ENCODE measurements around the gene AEBP2. TPM values are rescaled to one million over a fixed set of nuclear protein-coding genes. Genes with fewer than 3 reads are reported as not detected.
A peak's percentile ranks its signal among the peaks of the same experiment; 100 is the strongest.

Gene AEBP2
- total RNA-seq, 1 experiment from 2014 or later: 49.2 TPM

- no peaks in the 10 kb centered on the region for H3K27me3 Mint-ChIP-seq (ENCODE audit: insufficient read depth, unreplicated experiment)
- no peak for DNase-seq (ENCODE audit: unreplicated experiment)
- no peaks in the 10 kb centered on the region for H3K9me3 Mint-ChIP-seq (ENCODE audit: unreplicated experiment)
- H3K4me1 Mint-ChIP-seq (ENCODE audit: insufficient read depth, unreplicated experiment): peaks cover 9% of the 10 kb centered on the region
- peak overlapping the region; percentile 22 for H3K4me3 Mint-ChIP-seq (ENCODE audit: unreplicated experiment)
- H3K27ac Mint-ChIP-seq (ENCODE audit: low read depth, unreplicated experiment): peak overlapping the region; percentile 16
- TF ChIP-seq, protein P1, sequence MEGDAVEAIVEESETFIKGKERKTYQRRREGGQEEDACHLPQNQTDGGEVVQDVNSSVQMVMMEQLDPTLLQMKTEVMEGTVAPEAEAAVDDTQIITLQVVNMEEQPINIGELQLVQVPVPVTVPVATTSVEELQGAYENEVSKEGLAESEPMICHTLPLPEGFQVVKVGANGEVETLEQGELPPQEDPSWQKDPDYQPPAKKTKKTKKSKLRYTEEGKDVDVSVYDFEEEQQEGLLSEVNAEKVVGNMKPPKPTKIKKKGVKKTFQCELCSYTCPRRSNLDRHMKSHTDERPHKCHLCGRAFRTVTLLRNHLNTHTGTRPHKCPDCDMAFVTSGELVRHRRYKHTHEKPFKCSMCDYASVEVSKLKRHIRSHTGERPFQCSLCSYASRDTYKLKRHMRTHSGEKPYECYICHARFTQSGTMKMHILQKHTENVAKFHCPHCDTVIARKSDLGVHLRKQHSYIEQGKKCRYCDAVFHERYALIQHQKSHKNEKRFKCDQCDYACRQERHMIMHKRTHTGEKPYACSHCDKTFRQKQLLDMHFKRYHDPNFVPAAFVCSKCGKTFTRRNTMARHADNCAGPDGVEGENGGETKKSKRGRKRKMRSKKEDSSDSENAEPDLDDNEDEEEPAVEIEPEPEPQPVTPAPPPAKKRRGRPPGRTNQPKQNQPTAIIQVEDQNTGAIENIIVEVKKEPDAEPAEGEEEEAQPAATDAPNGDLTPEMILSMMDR (IDR thresholded peaks at IDR 0.05; ENCODE audit: unreplicated experiment): no peak
- BruUV-seq (replicated peaks): no TSS peak
- intact Hi-C loops (cut with micrococcal nuclease): loop anchor here (2.0 to 5.0 kb wide), 2 partner anchors 39 to 157 kb away; no protein-coding TSS in a partner anchor
- CTCF ChIA-PET: interaction anchor here (0.5 to 0.8 kb wide), 3 partner anchors 27 to 96 kb away, joined by 3 to 7 read pairs (median 5); no protein-coding TSS in a partner anchor
- peaks cover 25% of the 10 kb centered on the region for H3K36me3 Mint-ChIP-seq (ENCODE audit: insufficient read depth, unreplicated experiment)
- POLR2A ChIA-PET: interaction anchor here (0.7 to 0.9 kb wide), 3 partner anchors 34 to 579 kb away, joined by 3 to 4 read pairs (median 4); no protein-coding TSS in a partner anchor
Measured at GRCh38 chr12:19444097-19444496, 4.8 kb downstream of the AEBP2 start.

DNA sequence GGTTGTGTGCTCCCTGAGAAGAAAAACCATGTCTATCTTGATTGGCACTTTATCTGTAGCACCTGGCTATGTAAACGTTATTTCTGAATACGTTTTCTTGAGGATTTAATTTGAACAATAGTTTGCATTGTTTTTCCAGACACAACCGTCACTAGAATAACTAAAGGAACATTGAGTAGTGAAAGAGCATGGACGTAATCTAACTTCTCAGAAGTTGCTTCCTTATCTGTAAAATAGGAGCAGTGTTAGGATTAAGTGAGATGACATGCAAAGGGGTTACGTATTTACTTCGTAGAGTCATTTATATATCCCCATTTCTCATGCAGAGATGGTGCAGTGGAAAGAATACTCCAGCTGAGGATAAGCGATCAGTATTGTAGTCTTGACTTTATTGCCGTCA, 8.1 kb downstream of the AEBP2 start:
- TF ChIP-seq, protein P1 (IDR thresholded peaks at IDR 0.05; ENCODE audit: unreplicated experiment): no peak
- ChIA-PET POLR2A (no interaction called here), CTCF (no interaction called here)
- Mint-ChIP-seq H3K9me3 (ENCODE audit: unreplicated experiment) (no peaks in the 10 kb centered on the region), H3K27ac (ENCODE audit: low read depth, unreplicated experiment) (no peak overlapping the region), H3K27me3 (ENCODE audit: insufficient read depth, unreplicated experiment) (no peaks in the 10 kb centered on the region), H3K4me3 (ENCODE audit: unreplicated experiment) (no peak overlapping the region), H3K36me3 (ENCODE audit: insufficient read depth, unreplicated experiment) (peaks cover 10% of the 10 kb centered on the region), H3K4me1 (ENCODE audit: insufficient read depth, unreplicated experiment) (peaks cover 15% of the 10 kb centered on the region)
- no TSS peak for BruUV-seq (replicated peaks)
- intact Hi-C loops (cut with micrococcal nuclease): no loop called here
- DNase-seq (ENCODE audit: unreplicated experiment): no peak

GRCh38 chr12:19449814-19450213, 10.5 kb downstream of the AEBP2 start:
- no peaks in the 10 kb centered on the region for H3K27me3 Mint-ChIP-seq (ENCODE audit: insufficient read depth, unreplicated experiment)
- intact Hi-C loops (cut with micrococcal nuclease): no loop called here
- H3K36me3 Mint-ChIP-seq (ENCODE audit: insufficient read depth, unreplicated experiment): peaks cover 5% of the 10 kb centered on the region
- TF ChIP-seq, protein P1 (IDR thresholded peaks at IDR 0.05; ENCODE audit: unreplicated experiment): no peak
- peaks cover 9% of the 10 kb centered on the region for H3K4me1 Mint-ChIP-seq (ENCODE audit: insufficient read depth, unreplicated experiment)
- H3K27ac Mint-ChIP-seq (ENCODE audit: low read depth, unreplicated experiment): no peak overlapping the region
- BruUV-seq (replicated peaks): no TSS peak
- ChIA-PET POLR2A (no interaction called here), CTCF (no interaction called here)
- DNase-seq (ENCODE audit: unreplicated experiment): no peak
- H3K9me3 Mint-ChIP-seq (ENCODE audit: unreplicated experiment): no peaks in the 10 kb centered on the region
- H3K4me3 Mint-ChIP-seq (ENCODE audit: unreplicated experiment): no peak overlapping the region

DNA sequence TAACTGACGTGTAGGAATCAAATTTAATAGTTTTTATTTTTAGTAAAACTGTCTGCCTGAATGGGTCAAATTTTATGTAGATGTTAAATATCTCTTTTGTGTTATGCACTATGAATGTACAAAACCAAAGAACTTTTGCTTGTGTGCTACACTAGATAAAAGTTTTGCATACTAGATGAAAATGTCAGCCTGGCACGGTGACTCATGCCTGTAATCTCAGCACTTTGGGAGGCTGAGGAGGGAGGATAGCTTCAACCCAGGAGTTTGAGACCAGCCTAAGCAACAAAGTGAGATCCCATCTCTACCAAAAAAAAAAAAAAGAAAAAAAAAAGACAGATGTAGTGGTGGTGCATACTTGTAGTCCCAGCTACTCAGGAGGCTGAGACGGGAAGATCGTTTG, 11.1 kb downstream of the AEBP2 start:
- Mint-ChIP-seq H3K4me1 (ENCODE audit: insufficient read depth, unreplicated experiment) (peaks cover 8% of the 10 kb centered on the region), H3K9me3 (ENCODE audit: unreplicated experiment) (no peaks in the 10 kb centered on the region), H3K4me3 (ENCODE audit: unreplicated experiment) (no peak overlapping the region), H3K27ac (ENCODE audit: low read depth, unreplicated experiment) (no peak overlapping the region), H3K27me3 (ENCODE audit: insufficient read depth, unreplicated experiment) (no peaks in the 10 kb centered on the region), H3K36me3 (ENCODE audit: insufficient read depth, unreplicated experiment) (peaks cover 5% of the 10 kb centered on the region)
- CTCF ChIA-PET: no interaction called here
- TF ChIP-seq, protein P1 (IDR thresholded peaks at IDR 0.05; ENCODE audit: unreplicated experiment): no peak
- no TSS peak for BruUV-seq (replicated peaks)
- DNase-seq (ENCODE audit: unreplicated experiment): no peak
- POLR2A ChIA-PET: no interaction called here
- intact Hi-C loops (cut with micrococcal nuclease): no loop called here

Data from MCF 10A (cell line).